Endometrial microvascular endothelial cells (primary cell): ENCODE measurements around the gene DAPK1. TPM values are rescaled to one million over a fixed set of nuclear protein-coding genes. Genes with fewer than 3 reads are reported as not detected.
"Not testable (repeated sequence)": the region's sequence is repeated elsewhere in the genome, so short reads cannot be mapped to it uniquely, and the experiment has no call there.

Source experiments
- in situ Hi-C: cut with HindIII; loops from 2 replicates; pipeline ENCODE4 v1.10.0; 2017; ENCODE audit warnings: low sequenced_read_pairs, low pct_unique_long_range_greater_than_20kb; ENCODE audit errors: inconsistent ontology term
- total RNA-seq: library from RNA; depleted of rRNA; stranded (reverse); fragments of >200 nt; gene quantifications from one replicate; pipeline ENCODE4 v1.2.3, GENCODE V29; 2015; ENCODE audit errors: inconsistent ontology term

The DAPK1 gene
- total RNA-seq, 1 donor from 2014 or later = 1.6 TPM

- in situ Hi-C loops = no loop called here
Measured at GRCh38 chr9:87494970-87495471, 2.6 kb upstream of the DAPK1 start.

- in situ Hi-C loops = no loop called here
Measured at GRCh38 chr9:87497080-87497603, 525 bp upstream of the DAPK1 start.

GRCh38 chr9:87498046-87498810 is 561 bp downstream of the DAPK1 start:
- in situ Hi-C loops = no loop called here

GRCh38 chr9:87498811-87499360 is 1.2 kb downstream of the DAPK1 start:
- in situ Hi-C loops = no loop called here

GRCh38 chr9:87499424-87500017 is 1.9 kb downstream of the DAPK1 start:
- in situ Hi-C loops = no loop called here

GRCh38 chr9:87500491-87501270 is 3.0 kb downstream of the DAPK1 start:
- in situ Hi-C loops = no loop called here

GRCh38 chr9:87501271-87501656 is 3.6 kb downstream of the DAPK1 start:
- in situ Hi-C loops = not testable (repeated sequence)

GRCh38 chr9:87501806-87502205 is 4.1 kb downstream of the DAPK1 start:
- in situ Hi-C loops = no loop called here

- in situ Hi-C loops = no loop called here
Measured at GRCh38 chr9:87502391-87503221, 4.9 kb downstream of the DAPK1 start.

- in situ Hi-C loops = no loop called here
Measured at GRCh38 chr9:87503430-87503829, 5.8 kb downstream of the DAPK1 start.

GRCh38 chr9:87503927-87504326 is 6.3 kb downstream of the DAPK1 start:
- in situ Hi-C loops = no loop called here

- in situ Hi-C loops = no loop called here
Measured at GRCh38 chr9:87504938-87505337, 7.3 kb downstream of the DAPK1 start.

- in situ Hi-C loops = no loop called here
Measured at GRCh38 chr9:87505869-87506678, 8.4 kb downstream of the DAPK1 start.

- in situ Hi-C loops = no loop called here
Measured at GRCh38 chr9:87507576-87507975, 9.9 kb downstream of the DAPK1 start.

GRCh38 chr9:87510252-87510683 is 12.6 kb downstream of the DAPK1 start:
- in situ Hi-C loops = no loop called here

GRCh38 chr9:87512311-87512710 is 14.6 kb downstream of the DAPK1 start:
- in situ Hi-C loops = no loop called here

- in situ Hi-C loops = no loop called here
Measured at GRCh38 chr9:87513161-87513560, 15.5 kb downstream of the DAPK1 start.
